Measurements from ENCODE around the gene PPP1R9B.

The PPP1R9B gene

GRCh38 chr17:50154604-50155003, 4.1 kb upstream of the PPP1R9B start:
- no peak for DNase-seq

GRCh38 chr17:50153650-50154575, 3.4 kb upstream of the PPP1R9B start:
- no peak for DNase-seq

- no peak for DNase-seq
These were observed 2.3 kb upstream of the PPP1R9B start for GRCh38 chr17:50152736-50153135.

- DNase-seq = peak; percentile 98
These were observed 1.6 kb upstream of the PPP1R9B start for GRCh38 chr17:50151937-50152547.

GRCh38 chr17:50151041-50151936, 812 bp upstream of the PPP1R9B start:
- DNase-seq = peak; percentile 97

- peak; percentile 68 for DNase-seq
These were observed 792 bp downstream of the PPP1R9B start for GRCh38 chr17:50149417-50150353.

DNA sequence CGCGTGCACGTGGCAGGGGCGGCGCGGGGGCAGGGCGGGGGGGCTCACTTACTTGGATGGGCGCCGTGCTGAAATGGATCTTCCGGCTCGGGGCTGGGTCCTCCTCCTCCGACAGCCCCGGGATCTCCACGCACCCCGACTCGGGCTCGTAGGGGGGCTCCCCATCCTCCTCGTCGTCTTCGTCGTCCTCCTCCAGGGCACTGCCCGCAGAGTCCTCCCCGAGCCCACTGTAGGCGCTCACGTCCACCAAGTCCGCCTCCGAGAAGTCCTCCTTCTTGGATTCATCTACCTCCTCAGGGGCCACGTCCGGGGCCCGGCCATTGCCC, 1.4 kb downstream of the PPP1R9B start:
- DNase-seq = peak; percentile 50

DNA sequence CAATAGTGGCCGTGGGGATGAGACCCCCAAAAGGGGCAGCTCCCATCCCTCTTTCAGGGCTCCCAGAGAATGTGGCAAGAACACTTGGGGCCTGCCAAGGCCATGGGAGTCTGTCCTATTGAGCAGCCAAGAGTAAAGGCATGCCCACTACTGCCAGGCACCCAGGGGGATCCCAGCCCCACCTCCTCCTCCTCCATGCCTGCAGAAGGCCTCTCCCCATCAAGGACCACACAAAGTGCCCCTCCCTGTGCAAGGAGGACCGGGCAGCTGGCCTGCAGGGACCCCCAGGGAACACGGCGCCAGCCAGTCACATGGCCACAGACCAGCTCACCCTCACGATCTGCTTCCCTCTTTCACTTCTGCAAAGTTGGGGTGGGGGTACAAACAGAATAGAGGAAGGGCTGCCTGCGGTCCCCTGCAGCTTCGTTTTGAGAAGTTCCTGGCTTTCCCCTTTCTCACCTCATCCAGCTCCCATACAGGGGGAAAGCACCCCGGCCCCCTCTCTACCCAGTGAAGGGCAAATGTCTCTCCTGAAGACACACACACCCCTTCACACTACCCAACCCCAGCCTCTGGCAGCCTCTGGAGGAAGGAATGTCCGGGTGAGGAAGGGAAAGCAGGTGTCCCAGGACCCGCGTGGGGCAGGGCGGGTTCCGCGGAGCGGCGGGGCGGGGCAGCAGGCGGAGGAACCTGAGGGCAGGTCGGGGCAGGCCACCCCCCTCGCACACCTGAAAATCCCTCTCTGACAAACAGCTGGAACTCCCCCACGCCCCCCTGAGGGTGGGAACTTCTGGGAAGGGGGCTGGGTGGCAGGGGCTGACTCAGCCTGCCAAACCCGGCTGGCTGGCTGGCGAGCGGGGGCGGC, 2.0 kb downstream of the PPP1R9B start:
- DNase-seq = peak; percentile 61

DNA sequence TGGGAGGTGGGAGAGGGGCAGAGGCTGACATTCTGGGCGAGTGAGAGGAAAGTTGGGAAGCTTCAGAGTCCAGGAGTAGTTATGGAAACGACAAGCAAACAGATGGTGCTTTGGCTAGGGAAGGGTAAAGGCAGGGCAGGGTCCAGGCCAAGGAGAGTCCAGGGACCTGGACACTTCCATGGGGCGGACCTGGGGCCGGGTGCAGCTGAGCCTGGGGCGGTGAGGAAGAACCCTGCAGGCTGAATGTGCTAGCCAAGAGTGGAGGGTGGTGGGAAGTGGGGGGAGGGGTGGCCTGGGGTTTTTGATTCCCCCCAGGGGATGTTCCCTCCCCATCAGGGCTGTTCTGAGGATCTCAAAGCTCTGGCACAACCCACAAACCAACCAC, 2.6 kb downstream of the PPP1R9B start:
- DNase-seq = no peak

- DNase-seq = no peak
These were observed 3.4 kb downstream of the PPP1R9B start for GRCh38 chr17:50146927-50147665.

- no peak for DNase-seq
These were observed 4.1 kb downstream of the PPP1R9B start for GRCh38 chr17:50146230-50146926.

- DNase-seq = peak; percentile 37
These were observed 4.8 kb downstream of the PPP1R9B start for GRCh38 chr17:50145532-50146229.

DNA sequence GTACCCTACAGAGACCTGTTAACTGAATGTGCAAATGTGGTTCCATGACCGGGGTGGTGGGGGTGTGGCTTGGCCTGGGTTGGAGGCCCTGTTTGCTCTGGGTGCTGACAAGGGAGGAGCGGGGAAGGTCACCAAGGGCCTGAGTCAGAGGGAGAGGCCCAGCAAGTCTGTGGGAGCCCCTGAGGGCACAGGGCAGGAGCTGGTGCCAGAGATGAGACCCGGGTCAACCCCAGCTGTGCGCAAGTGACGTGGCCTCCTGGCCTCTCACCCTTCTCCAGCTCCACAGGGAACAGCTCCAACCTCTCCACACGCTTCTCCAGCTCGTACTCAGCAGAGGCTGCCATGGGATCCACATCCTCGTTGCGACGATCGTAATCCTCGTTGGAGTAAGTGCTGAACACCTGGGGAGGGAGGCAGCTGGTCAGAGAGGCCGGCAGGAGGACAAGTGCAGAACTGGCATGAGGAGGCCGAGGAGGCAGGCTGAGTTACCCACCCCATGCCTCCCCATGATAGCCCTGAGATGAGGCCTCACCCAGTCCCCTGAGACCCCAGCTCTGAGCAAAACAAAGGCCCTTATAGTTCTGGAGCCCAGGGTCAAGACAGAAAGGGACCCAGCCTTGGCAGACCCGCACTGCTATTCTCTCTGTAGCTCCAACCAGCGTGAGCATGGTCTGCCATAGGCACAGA, 5.5 kb downstream of the PPP1R9B start:
- DNase-seq = no peak

DNA sequence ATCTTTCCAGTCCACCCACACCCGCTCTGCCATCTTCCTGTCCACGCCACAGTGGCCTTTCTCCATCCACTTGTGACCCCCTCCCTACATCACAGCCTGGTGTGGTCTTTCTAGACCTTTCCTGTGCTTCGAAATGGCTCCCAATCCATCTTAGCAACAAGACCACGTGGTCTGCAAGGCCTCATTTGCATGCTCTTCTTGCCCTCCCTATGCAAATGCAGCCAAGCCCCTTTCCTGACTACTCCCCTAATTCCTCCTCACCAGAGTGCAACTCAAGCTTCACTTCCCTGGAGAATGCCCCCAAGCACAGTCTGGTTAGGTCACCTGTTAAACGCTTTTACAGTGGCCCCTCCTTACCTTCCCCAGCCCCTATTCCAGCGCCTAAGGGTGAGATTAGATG, 6.1 kb downstream of the PPP1R9B start:
- DNase-seq = no peak

DNA sequence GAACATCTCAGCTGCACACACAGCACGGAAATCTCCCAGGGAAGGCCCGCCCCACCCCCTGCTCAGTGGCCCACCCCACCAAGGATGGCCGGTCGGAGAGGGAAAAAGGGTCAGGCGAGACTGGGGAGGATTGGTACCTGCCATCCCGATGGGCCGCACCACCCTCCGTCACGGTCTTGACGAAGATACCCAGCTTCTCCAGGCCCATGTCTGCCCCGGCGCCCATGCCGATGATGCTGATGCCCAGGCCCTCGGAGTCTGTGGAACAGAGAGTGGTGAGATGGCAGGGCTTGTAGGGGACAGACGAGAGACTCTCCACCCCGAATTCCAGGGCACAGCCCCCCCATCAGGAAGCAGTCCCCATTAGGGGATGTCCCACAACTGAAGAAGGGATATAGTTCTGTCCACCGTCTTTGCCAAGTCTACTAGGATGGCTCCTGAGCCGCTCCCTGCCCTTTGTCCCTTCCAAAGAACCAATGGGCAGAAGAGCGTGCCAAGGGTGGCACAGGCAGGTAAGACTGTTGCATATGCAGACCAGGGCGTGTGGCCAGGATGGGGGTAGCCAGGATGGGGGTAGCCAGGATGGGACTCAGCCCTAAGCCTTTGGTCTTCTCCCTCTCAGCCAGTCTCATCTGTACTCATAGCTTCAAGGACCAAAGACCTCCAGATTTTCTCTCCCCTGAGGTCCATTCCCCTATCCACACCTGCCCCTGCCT, 6.9 kb downstream of the PPP1R9B start:
- no peak for DNase-seq

DNA sequence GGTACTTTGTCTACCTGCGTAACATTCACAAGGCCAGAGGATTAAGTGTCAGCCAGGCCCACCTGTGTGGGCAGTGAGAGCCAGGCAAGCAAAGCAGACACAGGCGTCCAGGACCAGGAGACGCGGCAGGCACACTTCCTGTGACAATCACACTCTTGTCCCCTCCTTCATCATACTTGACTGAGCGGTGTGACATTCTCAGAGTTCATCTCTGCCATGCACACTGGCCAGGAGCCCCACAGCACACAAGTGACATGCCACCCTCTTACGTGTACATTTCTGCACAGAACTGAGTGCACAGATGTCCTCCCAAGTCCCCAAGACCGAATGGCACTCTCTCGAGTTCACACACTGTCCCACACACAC, 8.7 kb downstream of the PPP1R9B start:
- no peak for DNase-seq

- DNase-seq = no peak
These were observed 9.3 kb downstream of the PPP1R9B start for GRCh38 chr17:50141026-50141744.
